T-helper 2 cell treated with Interferon-gamma antibody and Interleukin-4, amounts not matched to agents 5 μg/mL and 100 μg/mL, for 36 hours (primary cell): Measurements from ENCODE around the gene BCKDHA.
A peak's percentile ranks its signal among the peaks of the same experiment; 100 is the strongest.

Experiments used
- DNase-seq: peaks from one replicate; pipeline ENCODE4 v3.0.0; 2021; ENCODE audit warnings: low spot score
- H3K27ac Mint-ChIP-seq: one replicate; pipeline ENCODE4 v1.8.0; 2021; ENCODE audit warnings: mild to moderate bottlenecking, mixed read lengths
- H3K27me3 Mint-ChIP-seq: one replicate; pipeline ENCODE4 v1.8.0; 2021; ENCODE audit warnings: low read depth, mixed read lengths
- H3K36me3 Mint-ChIP-seq: one replicate; pipeline ENCODE4 v1.8.0; 2021; ENCODE audit warnings: low read depth, mixed read lengths
- H3K4me1 Mint-ChIP-seq: one replicate; pipeline ENCODE4 v1.8.0; 2021; ENCODE audit warnings: low read depth, mixed read lengths
- H3K4me3 Mint-ChIP-seq: one replicate; pipeline ENCODE4 v1.8.0; 2022; ENCODE audit warnings: mild to moderate bottlenecking, moderate library complexity, mixed read lengths
- H3K9me3 Mint-ChIP-seq: one replicate; pipeline ENCODE4 v1.8.0; 2021; ENCODE audit warnings: mixed read lengths

Gene BCKDHA

DNA sequence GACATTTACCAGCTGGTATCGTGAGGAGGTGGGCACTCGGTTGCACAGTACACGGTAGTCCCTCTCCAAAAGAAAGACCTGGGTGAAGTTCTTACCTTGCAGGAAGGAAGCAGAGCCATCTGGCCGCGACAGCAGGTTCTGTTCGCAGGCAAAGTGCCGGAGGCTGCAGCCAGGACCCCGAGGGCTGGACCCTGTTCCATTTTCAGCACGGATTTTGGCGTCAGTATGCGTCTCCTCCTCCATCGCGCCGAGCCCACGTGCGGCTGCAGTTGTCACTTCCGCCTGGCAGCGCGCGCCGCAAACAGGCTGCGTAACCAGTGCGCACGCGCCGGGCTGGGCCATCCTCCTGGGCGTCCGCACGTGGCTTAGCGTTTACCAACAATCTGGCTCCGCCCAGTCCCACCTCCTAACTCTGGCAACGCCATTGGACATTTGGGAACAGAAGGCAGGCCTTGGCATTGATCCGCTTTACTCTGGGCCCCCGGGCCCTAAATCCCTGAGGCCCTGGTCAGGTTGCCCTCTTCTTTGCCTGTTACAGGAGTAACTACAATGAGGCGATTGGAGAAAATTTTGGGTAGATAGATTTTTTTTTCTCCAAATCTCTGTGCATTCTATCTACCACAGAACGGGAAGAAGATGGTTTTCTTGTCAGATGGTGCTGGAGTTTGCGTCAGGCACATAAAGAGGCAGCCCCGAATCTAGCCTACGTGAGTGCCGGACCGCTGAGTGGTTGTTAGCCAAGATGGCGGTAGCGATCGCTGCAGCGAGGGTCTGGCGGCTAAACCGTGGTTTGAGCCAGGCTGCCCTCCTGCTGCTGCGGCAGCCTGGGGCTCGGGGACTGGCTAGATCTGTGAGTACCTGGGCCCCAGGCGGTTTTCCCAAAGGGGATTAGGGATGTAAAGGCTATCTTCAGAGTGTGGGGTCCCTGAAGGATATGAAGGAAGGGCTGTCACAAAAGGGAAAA, at the start of gene BCKDHA, which contains the start of gene EXOSC5:
BCKDHA (plus strand) TSS at position 733 of the 964 bp plus-strand sequence; CDS start at position 743, 10 bp downstream.
EXOSC5 (minus strand) TSS at position 274 of the 964 bp plus-strand sequence; CDS start at position 243, 31 bp downstream.
- Mint-ChIP-seq H3K4me1 (peaks cover 27% of the 10 kb centered on the region), H3K4me3 (peak within 1 kb of the TSS; percentile 97), H3K27me3 (no peaks in the 10 kb centered on the region), H3K36me3 (peaks cover 7% of the 10 kb centered on the region), H3K27ac (peak within 1 kb of the TSS; percentile 98), H3K9me3 (no peaks in the 10 kb centered on the region)
- peak; percentile 99 for DNase-seq

DNA sequence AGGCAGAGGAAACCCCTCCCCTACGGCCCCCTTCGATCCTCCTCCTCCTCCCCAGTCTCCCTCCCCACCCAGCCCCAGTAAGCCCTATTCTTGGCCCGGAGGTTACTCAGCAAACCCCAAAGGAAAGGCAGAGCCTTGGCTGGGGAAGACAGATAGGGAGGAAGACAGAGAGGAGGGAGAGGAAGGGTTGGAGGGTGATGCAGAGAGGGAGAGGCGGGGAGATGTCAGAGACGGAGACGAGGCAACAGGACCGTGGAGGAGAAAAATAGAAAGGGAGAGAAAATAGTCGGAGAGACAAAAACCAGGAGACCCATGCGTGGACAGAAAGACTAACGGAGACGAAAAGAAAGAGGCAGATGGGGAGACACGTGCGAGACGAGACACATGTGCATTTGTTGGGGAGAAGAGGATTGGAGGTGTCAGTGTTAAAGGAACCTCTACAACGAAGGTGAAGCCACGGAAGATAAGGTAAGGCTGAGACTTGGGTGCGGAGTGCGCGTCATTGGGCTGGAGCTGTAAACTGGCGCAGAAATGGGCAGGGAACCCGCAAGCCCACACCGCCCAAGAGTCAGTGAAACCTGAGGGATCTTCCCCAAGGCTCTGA, 46.8 kb upstream of the BCKDHA start:
- peaks cover 55% of the 10 kb centered on the region for H3K36me3 Mint-ChIP-seq
- H3K27me3 Mint-ChIP-seq: no peaks in the 10 kb centered on the region

GRCh38 chr19:41351339-41352245, 46.0 kb upstream of the BCKDHA start:
- DNase-seq: peak; percentile 80
- Mint-ChIP-seq H3K27ac (peak overlapping the region; percentile 96), H3K27me3 (no peaks in the 10 kb centered on the region), H3K36me3 (peaks cover 49% of the 10 kb centered on the region), H3K9me3 (peaks cover 8% of the 10 kb centered on the region), H3K4me1 (peaks cover 40% of the 10 kb centered on the region), H3K4me3 (peak overlapping the region; percentile 92)

More for the DNA sequence above, 46.8 kb upstream of the BCKDHA start:
- peaks cover 35% of the 10 kb centered on the region for H3K4me1 Mint-ChIP-seq
- peaks cover 8% of the 10 kb centered on the region for H3K9me3 Mint-ChIP-seq
- peak overlapping the region; percentile 96 for H3K27ac Mint-ChIP-seq
- no peak for DNase-seq
- peak overlapping the region; percentile 92 for H3K4me3 Mint-ChIP-seq

DNA sequence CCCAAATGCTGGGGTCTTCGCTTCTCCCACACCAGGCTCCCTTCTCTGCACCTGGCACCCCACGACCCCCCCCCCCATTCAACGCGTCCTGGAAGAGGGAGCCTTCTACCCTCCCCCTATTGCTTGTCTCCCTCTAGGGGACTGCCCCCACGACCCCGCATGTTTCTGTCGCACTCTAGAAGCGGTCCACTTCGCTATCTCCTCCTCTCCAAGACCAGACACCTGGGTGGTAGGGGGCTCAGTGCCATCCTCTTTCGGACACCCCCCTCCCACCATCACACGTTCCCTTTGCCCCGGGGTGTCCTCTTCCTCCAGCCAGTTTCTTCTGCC, 45.4 kb upstream of the BCKDHA start:
- Mint-ChIP-seq H3K4me1 (peaks cover 46% of the 10 kb centered on the region), H3K36me3 (peaks cover 52% of the 10 kb centered on the region), H3K27ac (peak overlapping the region; percentile 96), H3K27me3 (no peaks in the 10 kb centered on the region), H3K4me3 (peak overlapping the region; percentile 92), H3K9me3 (peaks cover 8% of the 10 kb centered on the region)
- no peak for DNase-seq

GRCh38 chr19:41352609-41353465, 44.8 kb upstream of the BCKDHA start:
- H3K27me3 Mint-ChIP-seq: no peaks in the 10 kb centered on the region
- peaks cover 52% of the 10 kb centered on the region for H3K4me1 Mint-ChIP-seq
- peak; percentile 79 for DNase-seq
- H3K9me3 Mint-ChIP-seq: peaks cover 8% of the 10 kb centered on the region
- peak overlapping the region; percentile 96 for H3K27ac Mint-ChIP-seq
- H3K4me3 Mint-ChIP-seq: peak overlapping the region; percentile 92
- peaks cover 51% of the 10 kb centered on the region for H3K36me3 Mint-ChIP-seq

- Mint-ChIP-seq H3K36me3 (peaks cover 45% of the 10 kb centered on the region), H3K9me3 (peaks cover 4% of the 10 kb centered on the region), H3K4me1 (peaks cover 54% of the 10 kb centered on the region), H3K4me3 (peak within 1 kb of the TSS; percentile 92), H3K27ac (peak within 1 kb of the TSS; percentile 93), H3K27me3 (no peaks in the 10 kb centered on the region)
- peak; percentile 90 for DNase-seq
Observed at GRCh38 chr19:41353466-41354342, 43.9 kb upstream of the BCKDHA start, which contains the start of gene TGFB1. TGFB1 (minus strand) TSS chr19:41353922; CDS start chr19:41353044, 878 bp downstream.

DNA sequence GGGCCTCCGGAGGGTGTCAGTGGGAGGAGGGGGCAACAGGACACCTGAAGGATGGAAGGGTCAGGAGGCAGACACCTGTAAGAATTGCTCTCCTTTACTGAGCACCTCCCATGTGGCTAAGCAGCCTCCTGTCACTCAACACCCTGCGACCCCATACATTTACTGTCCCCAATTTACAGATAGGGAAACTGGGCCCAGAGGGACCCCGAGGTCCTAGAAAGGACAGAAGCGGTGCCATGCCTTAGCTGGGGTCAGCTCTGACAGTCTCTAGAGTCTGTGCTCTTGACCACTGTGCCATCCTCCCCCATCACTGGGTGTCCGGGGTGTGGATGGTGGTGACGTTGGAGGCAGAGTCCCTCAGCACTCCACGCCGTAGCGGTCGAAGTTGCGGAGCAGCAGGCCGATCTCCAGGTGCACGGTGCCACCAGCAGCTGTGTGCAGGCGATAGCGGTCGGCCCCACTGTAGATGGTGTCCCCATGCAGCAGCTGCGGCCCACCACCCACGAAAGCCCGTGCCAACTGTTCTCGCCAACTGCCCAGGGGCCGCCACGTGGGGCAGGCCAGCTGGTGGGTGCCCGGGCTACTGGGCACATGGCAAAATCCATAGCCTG, 43.2 kb upstream of the BCKDHA start:
- H3K36me3 Mint-ChIP-seq: peaks cover 39% of the 10 kb centered on the region
- no peaks in the 10 kb centered on the region for H3K27me3 Mint-ChIP-seq
- peaks cover 46% of the 10 kb centered on the region for H3K4me1 Mint-ChIP-seq
- DNase-seq: no peak
- H3K27ac Mint-ChIP-seq: peak overlapping the region; percentile 90
- no peaks in the 10 kb centered on the region for H3K9me3 Mint-ChIP-seq
- H3K4me3 Mint-ChIP-seq: peak overlapping the region; percentile 78

- Mint-ChIP-seq H3K27me3 (no peaks in the 10 kb centered on the region), H3K4me3 (peak overlapping the region; percentile 52), H3K36me3 (peaks cover 36% of the 10 kb centered on the region), H3K4me1 (peaks cover 40% of the 10 kb centered on the region), H3K27ac (peak overlapping the region; percentile 59), H3K9me3 (no peaks in the 10 kb centered on the region)
- no peak for DNase-seq
Observed at GRCh38 chr19:41355035-41355434, 42.6 kb upstream of the BCKDHA start.

DNA sequence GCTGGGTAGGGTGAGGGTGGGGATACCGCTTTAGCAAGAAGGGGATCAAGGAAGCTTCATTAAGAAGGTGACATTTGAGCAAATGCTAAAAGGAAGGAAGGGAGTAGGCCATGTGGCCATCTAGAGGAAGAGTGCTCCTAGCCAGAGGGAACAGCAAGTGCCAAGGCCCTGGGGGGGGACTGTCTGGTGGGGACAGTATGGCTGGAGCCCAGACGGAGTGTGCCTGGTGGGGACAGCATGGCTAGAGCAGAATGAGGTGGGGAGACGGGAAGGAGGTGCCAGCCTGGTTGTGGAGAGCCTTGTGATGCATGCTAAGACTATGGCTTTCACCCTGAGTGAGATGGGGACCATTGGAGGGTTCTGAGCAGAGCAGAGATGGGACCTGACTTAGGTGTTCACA, 41.8 kb upstream of the BCKDHA start:
- H3K36me3 Mint-ChIP-seq: peaks cover 32% of the 10 kb centered on the region
- H3K4me3 Mint-ChIP-seq: peak overlapping the region; percentile 50
- no peak for DNase-seq
- H3K4me1 Mint-ChIP-seq: peaks cover 38% of the 10 kb centered on the region
- H3K27me3 Mint-ChIP-seq: no peaks in the 10 kb centered on the region
- peak overlapping the region; percentile 59 for H3K27ac Mint-ChIP-seq
- no peaks in the 10 kb centered on the region for H3K9me3 Mint-ChIP-seq

- DNase-seq: no peak
- Mint-ChIP-seq H3K4me1 (peaks cover 36% of the 10 kb centered on the region), H3K27ac (peak overlapping the region; percentile 92), H3K27me3 (no peaks in the 10 kb centered on the region), H3K9me3 (no peaks in the 10 kb centered on the region), H3K4me3 (peak overlapping the region; percentile 77), H3K36me3 (peaks cover 22% of the 10 kb centered on the region)
Observed at GRCh38 chr19:41356984-41357739, 40.5 kb upstream of the BCKDHA start.

DNA sequence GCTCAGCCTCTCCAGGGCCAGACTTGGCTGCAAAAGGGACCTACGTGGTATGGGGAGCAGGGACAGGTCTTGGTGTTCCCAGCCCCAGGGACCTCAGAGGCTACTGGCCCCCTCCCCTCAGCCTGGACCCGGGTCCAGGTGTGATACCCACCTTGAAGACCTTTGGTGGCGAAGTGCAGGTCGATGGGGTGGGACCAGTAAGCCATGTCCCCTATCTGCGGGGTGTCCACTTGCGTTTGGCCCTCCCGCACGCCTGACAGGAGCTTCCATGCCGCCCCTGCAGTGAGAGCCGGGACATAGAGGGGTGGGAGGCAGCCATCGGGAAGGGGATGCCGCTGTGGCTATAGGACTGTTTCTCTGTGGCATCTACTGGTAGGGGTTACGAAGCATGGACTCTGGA, 39.9 kb upstream of the BCKDHA start:
- Mint-ChIP-seq H3K4me3 (peak overlapping the region; percentile 18), H3K4me1 (peaks cover 40% of the 10 kb centered on the region), H3K36me3 (peaks cover 19% of the 10 kb centered on the region), H3K27me3 (no peaks in the 10 kb centered on the region), H3K27ac (peak overlapping the region; percentile 79), H3K9me3 (no peaks in the 10 kb centered on the region)
- no peak for DNase-seq
